Measurements from ENCODE around the gene CEP41. TPM values are rescaled to one million over a fixed set of nuclear protein-coding genes. Genes with fewer than 3 reads are reported as not detected.

The CEP41 gene
- polyA plus RNA-seq, 1 donor from 2014 or later: 47.0 TPM

DNA sequence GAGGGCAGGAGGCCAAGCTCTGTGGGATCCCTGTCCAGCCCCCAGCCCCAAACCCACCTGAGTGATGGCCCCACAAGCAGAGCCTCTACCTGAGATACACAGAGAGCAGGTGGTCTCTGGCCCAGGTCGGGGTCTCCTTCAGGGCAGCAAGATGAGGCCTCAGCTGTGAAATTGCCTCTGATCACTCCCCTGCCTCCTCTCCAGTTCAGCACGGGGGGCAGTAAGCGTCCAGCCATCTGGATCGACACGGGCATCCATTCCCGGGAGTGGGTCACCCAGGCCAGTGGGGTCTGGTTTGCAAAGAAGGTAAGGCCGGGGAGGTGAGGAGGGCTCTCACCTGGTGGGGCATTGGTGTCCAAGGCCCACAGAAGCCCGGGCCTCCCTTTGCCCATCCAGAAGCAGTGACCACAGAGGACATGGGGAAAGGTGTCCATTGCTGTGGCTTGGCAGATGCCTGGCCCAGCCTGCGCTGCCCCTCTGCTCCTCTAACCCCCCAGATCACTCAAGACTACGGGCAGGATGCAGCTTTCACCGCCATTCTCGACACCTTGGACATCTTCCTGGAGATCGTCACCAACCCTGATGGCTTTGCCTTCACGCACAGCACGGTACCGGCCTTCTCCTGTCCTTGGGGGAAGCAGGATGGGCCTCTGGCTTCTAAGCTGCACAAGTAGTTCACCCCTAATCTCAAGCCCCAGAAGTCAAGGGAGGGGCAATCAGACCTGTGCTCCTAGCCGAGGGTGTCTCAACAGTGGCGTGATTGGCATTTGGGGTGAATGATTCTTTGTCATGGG is 57.4 kb downstream of the CEP41 start:
- TF ChIP-seq, protein P1, sequence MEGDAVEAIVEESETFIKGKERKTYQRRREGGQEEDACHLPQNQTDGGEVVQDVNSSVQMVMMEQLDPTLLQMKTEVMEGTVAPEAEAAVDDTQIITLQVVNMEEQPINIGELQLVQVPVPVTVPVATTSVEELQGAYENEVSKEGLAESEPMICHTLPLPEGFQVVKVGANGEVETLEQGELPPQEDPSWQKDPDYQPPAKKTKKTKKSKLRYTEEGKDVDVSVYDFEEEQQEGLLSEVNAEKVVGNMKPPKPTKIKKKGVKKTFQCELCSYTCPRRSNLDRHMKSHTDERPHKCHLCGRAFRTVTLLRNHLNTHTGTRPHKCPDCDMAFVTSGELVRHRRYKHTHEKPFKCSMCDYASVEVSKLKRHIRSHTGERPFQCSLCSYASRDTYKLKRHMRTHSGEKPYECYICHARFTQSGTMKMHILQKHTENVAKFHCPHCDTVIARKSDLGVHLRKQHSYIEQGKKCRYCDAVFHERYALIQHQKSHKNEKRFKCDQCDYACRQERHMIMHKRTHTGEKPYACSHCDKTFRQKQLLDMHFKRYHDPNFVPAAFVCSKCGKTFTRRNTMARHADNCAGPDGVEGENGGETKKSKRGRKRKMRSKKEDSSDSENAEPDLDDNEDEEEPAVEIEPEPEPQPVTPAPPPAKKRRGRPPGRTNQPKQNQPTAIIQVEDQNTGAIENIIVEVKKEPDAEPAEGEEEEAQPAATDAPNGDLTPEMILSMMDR (IDR thresholded peaks at IDR 0.05; ENCODE audit: poor library complexity, severe bottlenecking): no peak
- TF ChIP-seq EP300 (conservative IDR thresholded peaks at IDR 0.05; ENCODE audit: poor library complexity, severe bottlenecking) (no peak), SMC3 (conservative IDR thresholded peaks at IDR 0.05; ENCODE audit: poor library complexity) (no peak), TAF1 (IDR thresholded peaks at IDR 0.05; ENCODE audit: low read depth) (no peak), MXI1 (conservative IDR thresholded peaks at IDR 0.05; ENCODE audit: poor library complexity, severe bottlenecking) (no peak), EZH2 (IDR thresholded peaks at IDR 0.05; ENCODE audit: borderline replicate concordance, insufficient read depth, low read length, poor library complexity, severe bottlenecking) (no peak), RAD21 (conservative IDR thresholded peaks at IDR 0.05) (no peak)
- H3K9ac ChIP-seq (ENCODE audit: low read length): no peak overlapping the region
- H2AFZ ChIP-seq (ENCODE audit: low read depth, low read length): no peak overlapping the region
- H3F3A ChIP-seq (ENCODE audit: insufficient read depth, low read length, poor library complexity, severe bottlenecking): no peaks in the 10 kb centered on the region
- no peaks in the 10 kb centered on the region for H3K9me2 ChIP-seq (ENCODE audit: insufficient read depth, low read length)
- H3K9me3 ChIP-seq (ENCODE audit: low read length): no peaks in the 10 kb centered on the region
- no peaks in the 10 kb centered on the region for H3K79me2 ChIP-seq (replicated peaks; ENCODE audit: insufficient read depth, low read length)
- no peaks in the 10 kb centered on the region for H3K36me3 ChIP-seq (ENCODE audit: insufficient read depth, low read length)
- no peaks in the 10 kb centered on the region for H4K20me1 ChIP-seq (ENCODE audit: insufficient read depth)
- no peak overlapping the region for H3K4me2 ChIP-seq (ENCODE audit: low read length)
- H3K27ac ChIP-seq (ENCODE audit: low read length): no peak overlapping the region
- no peaks in the 10 kb centered on the region for H3K27me3 ChIP-seq (ENCODE audit: insufficient read depth, low read depth, low read length)
- no peak overlapping the region for H3K4me3 ChIP-seq (ENCODE audit: low read length)

DNA sequence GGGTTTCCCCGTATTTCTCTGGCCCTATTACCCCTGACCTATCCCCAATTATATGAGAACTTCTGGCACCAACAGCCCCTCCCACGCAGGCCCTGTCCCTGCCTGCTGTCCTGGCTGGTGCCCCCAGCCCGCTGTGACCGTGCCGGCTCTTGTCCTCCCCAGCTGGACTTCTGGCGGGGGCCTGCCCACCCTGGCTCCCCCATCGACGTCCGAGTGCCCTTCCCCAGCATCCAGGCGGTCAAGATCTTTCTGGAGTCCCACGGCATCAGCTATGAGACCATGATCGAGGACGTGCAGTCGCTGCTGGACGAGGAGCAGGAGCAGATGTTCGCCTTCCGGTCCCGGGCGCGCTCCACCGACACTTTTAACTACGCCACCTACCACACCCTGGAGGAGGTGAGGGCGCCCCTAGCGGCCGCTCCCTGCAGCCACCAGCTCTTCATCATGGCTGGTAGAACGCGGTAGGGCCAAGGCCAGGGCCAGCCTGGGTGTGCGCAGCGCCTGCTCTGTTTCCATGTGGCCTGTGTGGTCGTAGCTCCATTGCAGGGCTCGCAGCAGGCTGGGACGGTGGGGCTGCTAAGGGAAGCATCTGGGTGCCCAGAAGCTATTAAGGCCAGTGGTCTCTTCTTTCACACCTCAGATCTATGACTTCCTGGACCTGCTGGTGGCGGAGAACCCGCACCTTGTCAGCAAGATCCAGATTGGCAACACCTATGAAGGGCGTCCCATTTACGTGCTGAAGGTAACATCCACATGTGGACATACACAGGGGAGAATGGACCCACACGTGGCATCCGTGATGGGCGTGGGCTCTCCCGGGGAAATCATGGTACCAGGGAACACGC is 59.1 kb downstream of the CEP41 start:
- Histone ChIP-seq H3K27ac (ENCODE audit: low read length) (no peak overlapping the region), H3K9me3 (ENCODE audit: low read length) (no peaks in the 10 kb centered on the region), H3F3A (ENCODE audit: insufficient read depth, low read length, poor library complexity, severe bottlenecking) (no peaks in the 10 kb centered on the region), H3K79me2 (replicated peaks; ENCODE audit: insufficient read depth, low read length) (no peaks in the 10 kb centered on the region), H3K36me3 (ENCODE audit: insufficient read depth, low read length) (no peaks in the 10 kb centered on the region), H2AFZ (ENCODE audit: low read depth, low read length) (no peak overlapping the region), H4K20me1 (ENCODE audit: insufficient read depth) (no peaks in the 10 kb centered on the region), H3K4me2 (ENCODE audit: low read length) (no peak overlapping the region), H3K9me2 (ENCODE audit: insufficient read depth, low read length) (no peaks in the 10 kb centered on the region), H3K27me3 (ENCODE audit: insufficient read depth, low read depth, low read length) (no peaks in the 10 kb centered on the region), H3K4me3 (ENCODE audit: low read length) (no peak overlapping the region), H3K9ac (ENCODE audit: low read length) (no peak overlapping the region)
- TF ChIP-seq POLR2AphosphoS5 (IDR thresholded peaks at IDR 0.05): no peak
- TF ChIP-seq, protein P1 (IDR thresholded peaks at IDR 0.05; ENCODE audit: poor library complexity, severe bottlenecking): no peak
- no peak for TF ChIP-seq TAF1 (IDR thresholded peaks at IDR 0.05; ENCODE audit: low read depth)
- TF ChIP-seq EZH2 (IDR thresholded peaks at IDR 0.05; ENCODE audit: borderline replicate concordance, insufficient read depth, low read length, poor library complexity, severe bottlenecking): no peak
- TF ChIP-seq EP300 (conservative IDR thresholded peaks at IDR 0.05; ENCODE audit: poor library complexity, severe bottlenecking): no peak
- no peak for TF ChIP-seq SMC3 (conservative IDR thresholded peaks at IDR 0.05; ENCODE audit: poor library complexity)

All from neural cell (in vitro differentiated cells).